ENCODE results near the gene C1RL.

Gene C1RL, protein sequence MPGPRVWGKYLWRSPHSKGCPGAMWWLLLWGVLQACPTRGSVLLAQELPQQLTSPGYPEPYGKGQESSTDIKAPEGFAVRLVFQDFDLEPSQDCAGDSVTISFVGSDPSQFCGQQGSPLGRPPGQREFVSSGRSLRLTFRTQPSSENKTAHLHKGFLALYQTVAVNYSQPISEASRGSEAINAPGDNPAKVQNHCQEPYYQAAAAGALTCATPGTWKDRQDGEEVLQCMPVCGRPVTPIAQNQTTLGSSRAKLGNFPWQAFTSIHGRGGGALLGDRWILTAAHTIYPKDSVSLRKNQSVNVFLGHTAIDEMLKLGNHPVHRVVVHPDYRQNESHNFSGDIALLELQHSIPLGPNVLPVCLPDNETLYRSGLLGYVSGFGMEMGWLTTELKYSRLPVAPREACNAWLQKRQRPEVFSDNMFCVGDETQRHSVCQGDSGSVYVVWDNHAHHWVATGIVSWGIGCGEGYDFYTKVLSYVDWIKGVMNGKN

GRCh38 chr12:7108796-7109571 is at the start of gene C1RL:
Gene C1RL (minus strand): TSS chr12:7109214. CDS start chr12:7109180, 34 bp downstream.
- peak; percentile 66 for DNase-seq
- peak within 1 kb of the TSS; percentile 68 for H3K4me3 ChIP-seq (ENCODE audit: low read depth, low read length)
- peak; percentile 99 for TF ChIP-seq CTCF (IDR thresholded peaks at IDR 0.05; ENCODE audit: low read depth, low read length, missing control alignments)
- no peaks in the 10 kb centered on the region for H3K27me3 ChIP-seq (replicated peaks)
- H3K27ac ChIP-seq = peak within 1 kb of the TSS; percentile 58
- in situ Hi-C loops (cut with HindIII; ENCODE audit: low pct_ligation_motif_present, low sequenced_read_pairs) = no loop called here
- no peaks in the 10 kb centered on the region for H3K36me3 ChIP-seq (replicated peaks)

GRCh38 chr12:7157391-7157790 is 48.4 kb upstream of the C1RL start:
- DNase-seq = no peak
- Histone ChIP-seq H3K4me3 (ENCODE audit: low read depth, low read length) (no peak overlapping the region), H3K27me3 (replicated peaks) (no peaks in the 10 kb centered on the region), H3K27ac (no peak overlapping the region), H3K36me3 (replicated peaks) (no peaks in the 10 kb centered on the region)
- in situ Hi-C loops (cut with HindIII; ENCODE audit: low pct_ligation_motif_present, low sequenced_read_pairs) = no loop called here
- no peak for TF ChIP-seq CTCF (IDR thresholded peaks at IDR 0.05; ENCODE audit: low read depth, low read length, missing control alignments)

DNA sequence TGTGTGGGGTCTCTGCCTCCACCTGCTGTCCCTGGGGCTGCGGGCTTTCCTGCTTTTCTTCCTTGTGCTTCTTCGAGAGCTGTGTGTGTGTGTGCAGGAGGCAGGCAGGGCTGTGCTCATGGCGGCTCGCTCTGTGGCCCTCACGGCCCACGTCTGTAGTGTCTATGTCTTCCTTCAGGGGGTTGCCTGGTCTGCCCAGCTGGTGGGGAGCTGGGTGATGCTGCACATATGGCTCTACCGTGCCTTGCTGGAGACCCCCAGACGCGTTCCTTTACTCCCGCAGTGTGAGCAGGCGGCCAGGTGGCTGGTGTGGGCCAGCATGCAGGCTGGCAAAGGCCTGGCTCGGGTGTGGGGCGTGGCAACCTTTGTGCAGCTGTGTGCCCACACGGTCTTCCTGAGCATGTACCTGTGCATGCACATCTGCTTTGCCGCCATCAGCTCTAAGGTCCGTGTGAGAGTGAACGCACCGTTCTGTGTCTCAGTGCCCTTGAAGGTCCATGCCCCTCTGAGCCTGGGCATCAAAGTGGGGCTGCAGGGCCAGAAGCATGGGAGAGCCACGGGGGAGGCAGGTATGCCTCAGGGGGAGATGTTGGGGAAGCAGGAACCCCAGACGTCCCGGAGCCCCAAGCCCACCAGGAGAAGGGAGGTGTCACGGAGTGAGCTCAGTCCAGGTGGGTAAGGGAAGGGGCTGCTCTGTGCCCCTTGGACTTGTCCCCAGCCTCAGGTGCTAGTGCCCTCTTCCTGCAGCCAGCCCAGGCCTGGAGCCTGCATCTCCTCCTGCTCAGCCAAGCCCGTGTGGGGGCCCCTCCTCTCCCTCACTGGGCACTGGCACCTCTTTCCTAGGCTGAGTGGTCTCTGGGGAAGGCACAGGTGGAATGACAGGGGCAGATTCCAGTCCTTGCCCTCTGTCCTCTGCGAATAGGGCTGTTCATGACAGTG is 47.5 kb upstream of the C1RL start:
- Histone ChIP-seq H3K27me3 (replicated peaks) (no peaks in the 10 kb centered on the region), H3K27ac (no peak overlapping the region), H3K36me3 (replicated peaks) (no peaks in the 10 kb centered on the region), H3K4me3 (ENCODE audit: low read depth, low read length) (no peak overlapping the region)
- TF ChIP-seq CTCF (IDR thresholded peaks at IDR 0.05; ENCODE audit: low read depth, low read length, missing control alignments) = no peak
- in situ Hi-C loops (cut with HindIII; ENCODE audit: low pct_ligation_motif_present, low sequenced_read_pairs) = no loop called here
- no peak for DNase-seq

DNA sequence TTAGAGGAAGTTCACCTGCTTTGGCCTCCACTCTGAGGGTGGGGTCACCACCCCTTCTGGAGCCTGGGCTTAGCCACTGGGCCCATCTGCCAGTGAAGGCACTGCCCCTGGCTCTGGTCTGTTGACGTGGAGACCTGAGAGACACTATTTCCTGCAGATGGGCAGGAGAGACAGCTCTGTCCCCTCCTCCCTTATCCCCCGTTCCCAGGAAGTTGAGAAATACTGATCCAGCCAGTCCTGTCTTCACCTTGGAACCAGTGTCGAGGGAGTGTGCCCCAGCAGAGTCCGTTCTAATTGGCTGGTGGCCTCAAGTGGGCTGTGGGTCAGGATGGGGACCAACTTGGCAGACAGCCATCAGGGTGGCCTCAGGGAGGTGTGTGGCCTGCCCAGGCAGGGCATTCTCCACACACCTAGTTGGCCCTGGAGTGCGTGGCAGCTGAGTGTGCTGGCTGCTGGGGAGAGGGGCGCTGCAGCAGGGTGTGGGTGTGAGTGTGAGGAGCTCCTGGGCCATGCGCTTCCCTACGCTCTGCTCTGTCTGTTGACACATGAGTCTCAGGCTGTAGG is 46.5 kb upstream of the C1RL start:
- in situ Hi-C loops (cut with HindIII; ENCODE audit: low pct_ligation_motif_present, low sequenced_read_pairs) = no loop called here
- no peak for TF ChIP-seq CTCF (IDR thresholded peaks at IDR 0.05; ENCODE audit: low read depth, low read length, missing control alignments)
- DNase-seq = no peak

DNA sequence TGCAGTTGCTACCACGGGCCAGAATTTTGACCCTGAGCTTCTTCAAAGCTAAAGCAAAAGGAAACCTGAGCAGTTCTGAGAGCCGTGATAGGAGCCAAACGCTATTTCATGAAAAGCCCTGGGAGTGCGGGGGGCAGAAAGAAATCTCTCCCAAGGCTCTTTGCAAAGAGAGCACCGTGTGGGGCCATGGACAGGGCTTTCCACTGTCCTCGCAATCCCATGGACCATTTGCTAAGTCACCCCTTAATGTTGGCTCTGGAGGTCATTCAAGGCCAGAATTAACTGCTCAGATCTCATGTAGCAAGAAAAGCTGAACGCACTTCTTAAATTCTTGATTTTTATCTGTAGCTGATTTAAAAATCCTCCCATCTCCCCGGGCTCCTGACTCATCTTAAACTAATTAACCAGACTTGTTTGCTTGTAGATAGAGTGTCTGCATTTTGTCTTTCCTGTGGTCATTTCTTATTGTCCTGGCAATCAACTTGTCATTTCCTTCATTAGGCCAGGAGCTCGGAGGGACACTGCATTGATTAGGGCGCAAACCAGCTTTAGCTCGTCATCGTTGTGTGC is 46.0 kb upstream of the C1RL start:
- DNase-seq = no peak
- in situ Hi-C loops (cut with HindIII; ENCODE audit: low pct_ligation_motif_present, low sequenced_read_pairs) = no loop called here
- H3K36me3 ChIP-seq (replicated peaks) = no peaks in the 10 kb centered on the region

More for the DNA sequence above, 46.5 kb upstream of the C1RL start:
- Histone ChIP-seq H3K4me3 (ENCODE audit: low read depth, low read length) (no peak overlapping the region), H3K27ac (no peak overlapping the region), H3K36me3 (replicated peaks) (no peaks in the 10 kb centered on the region), H3K27me3 (replicated peaks) (no peaks in the 10 kb centered on the region)

More for the DNA sequence above, 46.0 kb upstream of the C1RL start:
- Histone ChIP-seq H3K27me3 (replicated peaks) (no peaks in the 10 kb centered on the region), H3K27ac (no peak overlapping the region), H3K4me3 (ENCODE audit: low read depth, low read length) (no peak overlapping the region)
- no peak for TF ChIP-seq CTCF (IDR thresholded peaks at IDR 0.05; ENCODE audit: low read depth, low read length, missing control alignments)

All from brain microvascular endothelial cell (primary cell).